ENCODE data around the gene AK4. TPM values are rescaled to one million over a fixed set of nuclear protein-coding genes. Genes with fewer than 3 reads are reported as not detected.

AK4 gene
- total and polyA plus RNA-seq, 8 donors: 0.68 to 5.8 (median 1.8) TPM

GRCh38 chr1:65238010-65238409 lies 90.0 kb downstream of the AK4 start:
- Histone ChIP-seq H3K36me3 (no peaks in the 10 kb centered on the region), H3K27me3 (peaks cover 0 to 3% (median 0%) of the 10 kb centered on the region in 4 donors), H3K4me1 (no peaks in the 10 kb centered on the region), H3K9me3 (no peaks in the 10 kb centered on the region), H3K27ac (no peak overlapping the region), H3K4me3 (no peak overlapping the region)
- TF ChIP-seq, protein P1, sequence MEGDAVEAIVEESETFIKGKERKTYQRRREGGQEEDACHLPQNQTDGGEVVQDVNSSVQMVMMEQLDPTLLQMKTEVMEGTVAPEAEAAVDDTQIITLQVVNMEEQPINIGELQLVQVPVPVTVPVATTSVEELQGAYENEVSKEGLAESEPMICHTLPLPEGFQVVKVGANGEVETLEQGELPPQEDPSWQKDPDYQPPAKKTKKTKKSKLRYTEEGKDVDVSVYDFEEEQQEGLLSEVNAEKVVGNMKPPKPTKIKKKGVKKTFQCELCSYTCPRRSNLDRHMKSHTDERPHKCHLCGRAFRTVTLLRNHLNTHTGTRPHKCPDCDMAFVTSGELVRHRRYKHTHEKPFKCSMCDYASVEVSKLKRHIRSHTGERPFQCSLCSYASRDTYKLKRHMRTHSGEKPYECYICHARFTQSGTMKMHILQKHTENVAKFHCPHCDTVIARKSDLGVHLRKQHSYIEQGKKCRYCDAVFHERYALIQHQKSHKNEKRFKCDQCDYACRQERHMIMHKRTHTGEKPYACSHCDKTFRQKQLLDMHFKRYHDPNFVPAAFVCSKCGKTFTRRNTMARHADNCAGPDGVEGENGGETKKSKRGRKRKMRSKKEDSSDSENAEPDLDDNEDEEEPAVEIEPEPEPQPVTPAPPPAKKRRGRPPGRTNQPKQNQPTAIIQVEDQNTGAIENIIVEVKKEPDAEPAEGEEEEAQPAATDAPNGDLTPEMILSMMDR (IDR thresholded peaks at IDR 0.05): no peak
- FAIRE-seq (no peak), DNase-seq (no peak), ATAC-seq (no peak)
- intact Hi-C loops (cut with DNase I): no loop called here
- 64 to 65% methylated on average over 6 of the region's 6 CpGs for WGBS, 2 donors

- TF ChIP-seq, protein P1 (IDR thresholded peaks at IDR 0.05): no peak
- H3K27me3 ChIP-seq: peaks cover 0 to 3% (median 0%) of the 10 kb centered on the region in 4 donors
- no peaks in the 10 kb centered on the region for H3K36me3 ChIP-seq
- H3K4me3 ChIP-seq: no peak overlapping the region
- H3K27ac ChIP-seq: no peak overlapping the region
- H3K9me3 ChIP-seq: no peaks in the 10 kb centered on the region
- DNase-seq (no peak), FAIRE-seq (no peak), ATAC-seq (no peak)
- intact Hi-C loops (cut with DNase I): no loop called here
- 87 to 89% methylated on average over 3 of the region's 3 CpGs for WGBS, 2 donors
- no peaks in the 10 kb centered on the region for H3K4me1 ChIP-seq
Observed at GRCh38 chr1:65243491-65243890, 95.5 kb downstream of the AK4 start.

DNA sequence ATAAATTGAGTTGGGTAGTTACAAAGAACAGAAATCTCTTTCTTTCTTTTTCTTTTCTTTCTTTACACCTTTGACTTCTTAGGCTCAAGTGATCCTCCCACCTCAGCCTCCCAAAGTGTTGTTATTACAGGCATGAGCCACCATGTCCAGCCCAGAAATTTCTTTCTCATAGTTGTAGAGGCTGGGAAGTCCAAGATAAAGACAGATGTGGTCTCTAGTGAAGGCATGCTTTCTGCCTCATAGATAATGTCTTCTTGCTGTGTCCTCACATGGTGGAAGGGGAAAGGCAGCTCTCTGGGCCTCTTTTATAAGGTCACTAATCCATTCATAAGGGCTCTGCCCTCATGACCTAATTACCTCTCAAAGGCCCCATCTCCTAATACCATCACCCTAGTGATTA lies 97.3 kb downstream of the AK4 start:
- TF ChIP-seq, protein P1 (IDR thresholded peaks at IDR 0.05): no peak
- Histone ChIP-seq H3K27ac (no peak overlapping the region), H3K4me3 (no peak overlapping the region), H3K27me3 (peaks cover 0 to 3% (median 0%) of the 10 kb centered on the region in 4 donors), H3K4me1 (no peaks in the 10 kb centered on the region), H3K36me3 (no peaks in the 10 kb centered on the region), H3K9me3 (no peaks in the 10 kb centered on the region)
- no peak for DNase-seq
- intact Hi-C loops (cut with DNase I): no loop called here
- FAIRE-seq: no peak
- ATAC-seq: no peak

DNA sequence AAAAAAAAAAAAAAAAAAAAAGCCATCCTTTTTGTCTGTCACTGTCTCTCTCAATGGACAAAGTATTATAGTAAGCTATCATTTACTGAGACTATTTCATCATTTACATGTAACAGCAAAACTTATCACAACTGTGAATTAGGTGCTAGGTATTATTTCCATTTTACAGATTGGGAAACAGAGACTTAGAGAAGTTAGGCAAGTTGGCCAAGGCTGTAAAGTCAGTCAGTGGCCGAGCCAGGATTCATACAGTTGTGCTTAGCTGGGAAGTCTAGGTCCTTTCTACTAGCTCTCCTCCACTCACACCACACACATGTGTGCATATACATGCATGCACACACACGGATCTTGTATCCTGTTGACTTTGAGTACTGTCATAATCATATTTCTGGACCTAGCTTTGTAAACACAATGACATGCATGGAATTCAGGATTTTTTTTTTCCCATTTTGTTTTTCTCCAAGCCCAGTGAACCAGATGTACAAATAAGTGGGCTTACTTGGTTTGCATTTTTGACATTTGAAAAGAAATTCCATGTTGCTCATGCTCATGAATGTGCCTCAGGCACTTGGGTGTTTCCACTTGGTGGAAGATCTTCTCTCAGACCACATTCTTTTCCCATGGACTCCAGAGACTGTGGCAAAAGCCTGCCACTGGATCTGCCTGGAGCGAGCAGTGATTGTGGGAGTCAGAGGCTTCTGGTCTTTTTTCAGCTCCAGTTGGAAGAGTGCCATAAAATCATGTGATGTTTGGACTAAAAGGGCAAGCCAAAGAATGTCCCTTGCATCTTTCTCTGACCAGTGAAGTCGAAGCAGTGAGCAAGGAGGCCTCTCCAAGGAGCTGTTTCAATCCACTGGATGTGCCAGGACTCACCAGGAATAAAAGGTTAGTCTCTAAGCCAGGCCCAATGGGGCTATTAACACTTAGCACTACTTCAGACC lies 99.7 kb downstream of the AK4 start:
- ATAC-seq (peak in 2 of 4 donors; percentile 34 to 59), FAIRE-seq (no peak), DNase-seq (no peak)
- TF ChIP-seq, protein P1 (IDR thresholded peaks at IDR 0.05): no peak
- peaks cover 0 to 1% (median 0%) of the 10 kb centered on the region in 4 donors for H3K27me3 ChIP-seq
- 41 to 46% methylated on average over 4 of the region's 4 CpGs for WGBS, 2 donors
- intact Hi-C loops (cut with DNase I): no loop called here
- H3K36me3 ChIP-seq: no peaks in the 10 kb centered on the region
- H3K9me3 ChIP-seq: no peaks in the 10 kb centered on the region
- no peak overlapping the region for H3K4me3 ChIP-seq
- H3K27ac ChIP-seq: no peak overlapping the region
- no peaks in the 10 kb centered on the region for H3K4me1 ChIP-seq

DNA sequence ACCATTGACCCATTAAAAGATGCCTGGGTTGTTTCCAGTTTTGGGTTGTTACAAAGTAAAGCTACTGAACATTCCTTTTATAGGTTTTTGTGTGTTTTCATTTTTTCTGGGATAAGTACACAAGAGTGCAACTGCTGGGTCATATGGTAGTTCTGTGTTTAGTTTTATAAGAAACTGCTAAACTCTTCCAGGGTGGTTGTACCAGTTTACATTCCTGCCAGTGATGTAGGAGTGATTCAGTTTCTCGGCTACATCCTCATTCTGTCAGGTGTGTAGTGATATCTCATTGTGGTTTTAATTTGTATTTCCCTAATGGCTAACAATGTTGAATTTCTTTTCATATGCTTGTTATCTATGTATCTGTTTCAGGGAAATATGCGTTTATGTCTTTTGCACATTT lies 102.8 kb downstream of the AK4 start:
- H3K4me1 ChIP-seq: peaks cover 0 to 7% (median 0%) of the 10 kb centered on the region in 3 donors
- TF ChIP-seq, protein P1 (IDR thresholded peaks at IDR 0.05): no peak
- intact Hi-C loops (cut with DNase I): no loop called here
- H3K27me3 ChIP-seq: no peaks in the 10 kb centered on the region
- WGBS, 2 donors: 69 to 86% methylated on average over 2 of the region's 2 CpGs
- no peak overlapping the region for H3K4me3 ChIP-seq
- no peak for ATAC-seq
- no peaks in the 10 kb centered on the region for H3K36me3 ChIP-seq
- no peak for FAIRE-seq
- DNase-seq: no peak
- H3K9me3 ChIP-seq: no peaks in the 10 kb centered on the region
- no peak overlapping the region for H3K27ac ChIP-seq

Measured in pancreas (tissue), 10 donors.